ENCODE measurements around the gene AGPAT2. TPM values are rescaled to one million over a fixed set of nuclear protein-coding genes. Genes with fewer than 3 reads are reported as not detected.

Gene AGPAT2
- total RNA-seq, 2 donors from 2014 or later, result 33.4 to 39.8 TPM

DNA sequence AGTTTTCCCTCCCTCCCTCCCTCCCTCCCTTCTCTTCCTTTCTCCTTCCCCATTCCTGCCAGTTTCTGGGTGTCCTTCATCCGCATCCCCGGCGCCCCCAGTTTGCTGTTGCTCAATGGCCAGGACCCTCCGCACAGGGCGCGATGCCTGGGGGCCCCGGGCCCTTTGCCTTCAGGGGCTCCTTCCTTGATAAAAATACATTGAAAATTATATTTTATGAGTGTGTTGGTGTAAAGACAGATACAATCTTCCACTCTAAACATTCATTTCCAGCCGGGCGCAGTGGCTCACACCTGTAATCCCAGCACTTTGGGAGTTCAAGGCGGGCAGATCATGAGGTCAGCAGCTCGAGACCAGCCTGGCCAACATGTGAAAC is 7.6 kb upstream of the AGPAT2 start:
- Histone ChIP-seq H3K9ac (ENCODE audit: extremely low read depth, low read length, poor library complexity, severe bottlenecking) (no peak overlapping the region), H3K27me3 (ENCODE audit: control insufficient read depth, insufficient read depth, low read length, poor library complexity, severe bottlenecking) (no peaks in the 10 kb centered on the region), H3K27ac (ENCODE audit: low read depth, low read length) (no peak overlapping the region), H3K36me3 (ENCODE audit: control insufficient read depth, insufficient read depth, low read length) (no peaks in the 10 kb centered on the region), H3K9me3 (ENCODE audit: control insufficient read depth, low read length) (no peaks in the 10 kb centered on the region), H3K4me3 (ENCODE audit: low read length) (no peak overlapping the region), H3K4me1 (ENCODE audit: control insufficient read depth, insufficient read depth, low read length) (no peaks in the 10 kb centered on the region)
- TF ChIP-seq, protein P1, sequence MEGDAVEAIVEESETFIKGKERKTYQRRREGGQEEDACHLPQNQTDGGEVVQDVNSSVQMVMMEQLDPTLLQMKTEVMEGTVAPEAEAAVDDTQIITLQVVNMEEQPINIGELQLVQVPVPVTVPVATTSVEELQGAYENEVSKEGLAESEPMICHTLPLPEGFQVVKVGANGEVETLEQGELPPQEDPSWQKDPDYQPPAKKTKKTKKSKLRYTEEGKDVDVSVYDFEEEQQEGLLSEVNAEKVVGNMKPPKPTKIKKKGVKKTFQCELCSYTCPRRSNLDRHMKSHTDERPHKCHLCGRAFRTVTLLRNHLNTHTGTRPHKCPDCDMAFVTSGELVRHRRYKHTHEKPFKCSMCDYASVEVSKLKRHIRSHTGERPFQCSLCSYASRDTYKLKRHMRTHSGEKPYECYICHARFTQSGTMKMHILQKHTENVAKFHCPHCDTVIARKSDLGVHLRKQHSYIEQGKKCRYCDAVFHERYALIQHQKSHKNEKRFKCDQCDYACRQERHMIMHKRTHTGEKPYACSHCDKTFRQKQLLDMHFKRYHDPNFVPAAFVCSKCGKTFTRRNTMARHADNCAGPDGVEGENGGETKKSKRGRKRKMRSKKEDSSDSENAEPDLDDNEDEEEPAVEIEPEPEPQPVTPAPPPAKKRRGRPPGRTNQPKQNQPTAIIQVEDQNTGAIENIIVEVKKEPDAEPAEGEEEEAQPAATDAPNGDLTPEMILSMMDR (conservative IDR thresholded peaks at IDR 0.05), result no peak
- no peak overlapping the region for H3K27ac Mint-ChIP-seq
- no peaks in the 10 kb centered on the region for H3K27me3 Mint-ChIP-seq (ENCODE audit: insufficient read depth)
- no peaks in the 10 kb centered on the region for H3K9me3 Mint-ChIP-seq
- H3K4me1 Mint-ChIP-seq, result peaks cover 8% of the 10 kb centered on the region
- no peaks in the 10 kb centered on the region for H3K36me3 Mint-ChIP-seq (ENCODE audit: low read depth)
- 82 to 95% methylated on average over 4 to 11 of the region's 11 CpGs for WGBS, 2 experiments (ENCODE audit: insufficient coverage in 1 of 2, insufficient read length in 1 of 2)
- DNase-seq, result no peak
- H3K4me3 Mint-ChIP-seq, result no peak overlapping the region

DNA sequence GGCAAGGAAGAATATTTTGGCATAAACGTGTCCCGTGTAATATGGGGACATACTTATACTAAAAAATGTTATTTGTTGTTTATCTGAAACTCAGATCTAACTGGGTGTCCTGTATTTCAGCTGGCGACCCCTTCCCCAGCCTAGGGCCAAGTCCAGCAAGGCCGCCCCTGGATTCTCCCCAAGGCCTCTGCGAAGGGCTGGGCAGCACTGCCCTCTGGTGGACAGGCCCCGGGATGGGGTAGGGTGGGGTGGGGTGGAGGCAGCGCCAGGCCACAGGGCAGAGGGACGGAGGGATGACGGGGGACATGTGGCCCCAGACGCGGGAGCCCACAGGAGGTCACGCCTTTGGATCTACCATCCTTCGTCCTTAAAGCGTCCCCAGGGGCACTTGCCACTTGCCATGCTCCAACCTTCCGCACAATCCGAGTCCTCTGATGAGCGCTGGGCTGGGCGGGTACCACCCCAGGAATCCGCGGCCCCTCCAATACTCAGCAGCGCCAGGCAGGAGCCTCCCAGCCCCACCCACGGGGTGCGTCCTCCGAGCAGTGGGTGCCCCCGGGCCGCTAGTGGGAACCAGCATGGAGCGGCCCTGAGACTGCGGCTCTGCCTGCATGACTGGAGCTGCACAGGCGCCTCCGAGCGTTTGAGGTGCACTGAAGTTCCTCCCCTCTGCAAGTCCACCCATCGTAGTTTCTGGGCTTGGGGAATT is 7.1 kb upstream of the AGPAT2 start:
- H3K4me1 Mint-ChIP-seq, result peaks cover 8% of the 10 kb centered on the region
- no peaks in the 10 kb centered on the region for H3K9me3 ChIP-seq (ENCODE audit: control insufficient read depth, low read length)
- no peak overlapping the region for H3K9ac ChIP-seq (ENCODE audit: extremely low read depth, low read length, poor library complexity, severe bottlenecking)
- 66 to 75% methylated on average over 19 to 32 of the region's 32 CpGs for WGBS, 2 experiments (ENCODE audit: insufficient coverage in 1 of 2, insufficient read length in 1 of 2)
- no peaks in the 10 kb centered on the region for H3K27me3 ChIP-seq (ENCODE audit: control insufficient read depth, insufficient read depth, low read length, poor library complexity, severe bottlenecking)
- no peaks in the 10 kb centered on the region for H3K9me3 Mint-ChIP-seq
- H3K27me3 Mint-ChIP-seq (ENCODE audit: insufficient read depth), result peaks cover 1% of the 10 kb centered on the region
- no peak overlapping the region for H3K4me3 Mint-ChIP-seq
- TF ChIP-seq, protein P1 (conservative IDR thresholded peaks at IDR 0.05), result peak; percentile 86
- H3K36me3 Mint-ChIP-seq (ENCODE audit: low read depth), result no peaks in the 10 kb centered on the region
- no peak overlapping the region for H3K27ac ChIP-seq (ENCODE audit: low read depth, low read length)
- no peaks in the 10 kb centered on the region for H3K4me1 ChIP-seq (ENCODE audit: control insufficient read depth, insufficient read depth, low read length)
- H3K4me3 ChIP-seq (ENCODE audit: low read length), result no peak overlapping the region
- DNase-seq, result peak; percentile 93
- H3K36me3 ChIP-seq (ENCODE audit: control insufficient read depth, insufficient read depth, low read length), result no peaks in the 10 kb centered on the region
- no peak overlapping the region for H3K27ac Mint-ChIP-seq

- peaks cover 7% of the 10 kb centered on the region for H3K27me3 Mint-ChIP-seq (ENCODE audit: insufficient read depth)
Observed at GRCh38 chr9:136693490-136694162, 6.4 kb upstream of the AGPAT2 start.

More at GRCh38 chr9:136693490-136694162, 6.4 kb upstream of the AGPAT2 start:
- Histone ChIP-seq H3K4me1 (ENCODE audit: control insufficient read depth, insufficient read depth, low read length) (no peaks in the 10 kb centered on the region), H3K4me3 (ENCODE audit: low read length) (no peak overlapping the region), H3K9ac (ENCODE audit: extremely low read depth, low read length, poor library complexity, severe bottlenecking) (no peak overlapping the region), H3K36me3 (ENCODE audit: control insufficient read depth, insufficient read depth, low read length) (no peaks in the 10 kb centered on the region), H3K27me3 (ENCODE audit: control insufficient read depth, insufficient read depth, low read length, poor library complexity, severe bottlenecking) (no peaks in the 10 kb centered on the region), H3K9me3 (ENCODE audit: control insufficient read depth, low read length) (no peaks in the 10 kb centered on the region), H3K27ac (ENCODE audit: low read depth, low read length) (no peak overlapping the region)
- no peaks in the 10 kb centered on the region for H3K36me3 Mint-ChIP-seq (ENCODE audit: low read depth)
- peaks cover 6% of the 10 kb centered on the region for H3K4me1 Mint-ChIP-seq
- WGBS, 2 experiments (ENCODE audit: insufficient coverage in 1 of 2, insufficient read length in 1 of 2), result 66 to 86% methylated on average over 7 to 15 of the region's 15 CpGs
- peak; percentile 76 for DNase-seq
- no peak overlapping the region for H3K27ac Mint-ChIP-seq
- H3K9me3 Mint-ChIP-seq, result no peaks in the 10 kb centered on the region
- TF ChIP-seq, protein P1 (conservative IDR thresholded peaks at IDR 0.05), result no peak
- no peak overlapping the region for H3K4me3 Mint-ChIP-seq

Measured in endodermal cell (in vitro differentiated cells).